ENCODE data around the gene CTBP2.

DNA sequence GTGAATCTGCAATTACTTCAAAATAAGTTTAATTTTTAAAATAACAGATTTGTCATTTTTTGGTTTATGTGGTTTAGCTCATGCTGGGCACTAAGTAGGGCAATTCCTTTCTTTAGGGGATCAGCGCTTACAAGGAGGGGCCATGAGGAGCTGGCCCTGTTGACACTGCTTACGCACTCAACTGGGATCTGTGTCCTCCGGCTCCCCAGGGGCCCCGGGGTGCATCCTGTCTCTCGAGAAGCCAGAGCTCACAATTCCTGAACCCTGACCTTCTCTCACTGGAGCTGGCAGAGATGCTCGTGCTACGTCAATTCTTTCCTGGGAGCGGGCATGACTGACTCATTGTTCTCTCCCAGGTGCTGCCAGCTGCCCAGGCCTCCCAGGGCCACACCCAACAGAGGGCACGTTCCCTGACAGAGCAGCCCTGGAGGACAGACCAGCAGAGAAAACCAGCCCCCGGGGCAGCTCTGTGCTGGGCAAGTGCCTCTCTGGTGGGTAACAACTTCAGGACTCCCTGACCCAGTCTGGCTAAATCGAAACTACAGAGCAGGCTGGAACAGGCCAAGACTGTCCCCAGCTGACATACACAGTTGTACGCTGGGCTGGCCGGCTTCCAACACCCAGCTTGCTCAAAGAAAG lies 36.8 kb downstream of the CTBP2 start:
- TF ChIP-seq, protein P1, sequence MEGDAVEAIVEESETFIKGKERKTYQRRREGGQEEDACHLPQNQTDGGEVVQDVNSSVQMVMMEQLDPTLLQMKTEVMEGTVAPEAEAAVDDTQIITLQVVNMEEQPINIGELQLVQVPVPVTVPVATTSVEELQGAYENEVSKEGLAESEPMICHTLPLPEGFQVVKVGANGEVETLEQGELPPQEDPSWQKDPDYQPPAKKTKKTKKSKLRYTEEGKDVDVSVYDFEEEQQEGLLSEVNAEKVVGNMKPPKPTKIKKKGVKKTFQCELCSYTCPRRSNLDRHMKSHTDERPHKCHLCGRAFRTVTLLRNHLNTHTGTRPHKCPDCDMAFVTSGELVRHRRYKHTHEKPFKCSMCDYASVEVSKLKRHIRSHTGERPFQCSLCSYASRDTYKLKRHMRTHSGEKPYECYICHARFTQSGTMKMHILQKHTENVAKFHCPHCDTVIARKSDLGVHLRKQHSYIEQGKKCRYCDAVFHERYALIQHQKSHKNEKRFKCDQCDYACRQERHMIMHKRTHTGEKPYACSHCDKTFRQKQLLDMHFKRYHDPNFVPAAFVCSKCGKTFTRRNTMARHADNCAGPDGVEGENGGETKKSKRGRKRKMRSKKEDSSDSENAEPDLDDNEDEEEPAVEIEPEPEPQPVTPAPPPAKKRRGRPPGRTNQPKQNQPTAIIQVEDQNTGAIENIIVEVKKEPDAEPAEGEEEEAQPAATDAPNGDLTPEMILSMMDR (IDR thresholded peaks at IDR 0.05), result no peak
- TF ChIP-seq POLR2A (IDR thresholded peaks at IDR 0.05), result no peak

Measured in right lobe of liver (tissue), 4 donors.